ENCODE data around the gene SAMD14. TPM values are rescaled to one million over a fixed set of nuclear protein-coding genes. Genes with fewer than 3 reads are reported as not detected.

The SAMD14 gene
- total and polyA plus RNA-seq, 10 of the 15 experiments (the other 5 are each of a cell fraction or from before 2014, with no cell fraction given): 0.06 to 1.7 (median 0.25) TPM; not detected in 3

- RAD21 ChIA-PET (ENCODE audit: unreplicated experiment): interaction anchor here (1.1 kb wide), 1 partner anchor 46 kb away, joined by 4 read pairs; no protein-coding TSS in a partner anchor
- Histone ChIP-seq H3K9me3 (replicated peaks; ENCODE audit: control insufficient read depth, insufficient read depth, low read length) (no peaks in the 10 kb centered on the region), H3K9ac (ENCODE audit: control insufficient read depth, insufficient read depth, low read length) (no peak overlapping the region), H2AFZ (ENCODE audit: control insufficient read depth, low read depth, low read length) (no peak overlapping the region), H3K4me2 (ENCODE audit: control insufficient read depth, insufficient read depth) (no peak overlapping the region), H3K36me3 (ENCODE audit: control insufficient read depth in 2 of 2, insufficient read depth in 2 of 2, low read length in 1 of 2) (no peaks in the 10 kb centered on the region), H3K4me1 (ENCODE audit: control insufficient read depth, insufficient read depth, low read length) (peaks cover 4% of the 10 kb centered on the region; the same call in 1 of the 2 replicates), H3K27ac (ENCODE audit: control insufficient read depth, insufficient read depth) (no peak overlapping the region), H4K20me1 (ENCODE audit: control insufficient read depth, insufficient read depth) (no peaks in the 10 kb centered on the region), H3K27me3 (replicated peaks in 1 of 2; ENCODE audit: control insufficient read depth in 2 of 2, insufficient read depth in 2 of 2, low read length in 1 of 2) (peaks cover 6 to 9% of the 10 kb centered on the region in 2 experiments), H3K4me3 (no peak overlapping the region), H3K79me2 (ENCODE audit: control insufficient read depth, insufficient read depth, low read length) (no peaks in the 10 kb centered on the region)
- FAIRE-seq (no peak), DNase-seq (ENCODE audit: low read depth, low spot score) (no peak), ATAC-seq (no peak)
- intact Hi-C loops (cut with micrococcal nuclease; ENCODE audit: unreplicated experiment): no loop called here
- 38% methylated on average over 12 of the region's 12 CpGs for WGBS (ENCODE audit: insufficient coverage, insufficient replicate concordance, low lambda C conversion rate, missing lambda C conversion rate)
- TF ChIP-seq BCL3 (IDR thresholded peaks at IDR 0.05; ENCODE audit: borderline replicate concordance, insufficient read depth, low read depth, low read length, poor library complexity, severe bottlenecking): no peak
- SMC1A ChIA-PET (ENCODE audit: uncharacterized antibody, unreplicated experiment): no interaction called here
- in situ Hi-C loops (cut with MboI): no loop called here
- POLR2A ChIA-PET: interaction anchor here (1.0 kb wide), 1 partner anchor 8 kb away, joined by 4 read pairs; no protein-coding TSS in a partner anchor
- CTCF ChIA-PET: interaction anchor here (0.7 to 5.0 kb wide), 7 partner anchors 9 to 46 kb away, joined by 3 to 21 read pairs (median 6); partner anchors contain the start of gene PDK2
- BruUV-seq (replicated peaks): no TSS peak
Measured at GRCh38 chr17:50123649-50124349, 6.2 kb downstream of the SAMD14 start.

- Histone ChIP-seq H3K4me2 (ENCODE audit: control insufficient read depth, insufficient read depth) (no peak overlapping the region), H2AFZ (ENCODE audit: control insufficient read depth, low read depth, low read length) (no peak overlapping the region), H3K4me1 (ENCODE audit: control insufficient read depth, insufficient read depth, low read length) (no peaks in the 10 kb centered on the region), H3K4me3 (no peak overlapping the region), H3K9me3 (replicated peaks; ENCODE audit: control insufficient read depth, insufficient read depth, low read length) (no peaks in the 10 kb centered on the region), H3K27me3 (replicated peaks in 1 of 2; ENCODE audit: control insufficient read depth in 2 of 2, insufficient read depth in 2 of 2, low read length in 1 of 2) (peaks cover 3 to 5% of the 10 kb centered on the region in 2 experiments; a peak in 3 of 4 replicates), H3K79me2 (ENCODE audit: control insufficient read depth, insufficient read depth, low read length) (no peaks in the 10 kb centered on the region), H3K36me3 (ENCODE audit: control insufficient read depth in 2 of 2, insufficient read depth in 2 of 2, low read length in 1 of 2) (no peaks in the 10 kb centered on the region), H3K27ac (ENCODE audit: control insufficient read depth, insufficient read depth) (no peak overlapping the region), H3K9ac (ENCODE audit: control insufficient read depth, insufficient read depth, low read length) (no peak overlapping the region), H4K20me1 (ENCODE audit: control insufficient read depth, insufficient read depth) (no peaks in the 10 kb centered on the region)
- intact Hi-C loops (cut with micrococcal nuclease; ENCODE audit: unreplicated experiment) (no loop called here), in situ Hi-C loops (cut with MboI) (no loop called here)
- WGBS (ENCODE audit: insufficient coverage, insufficient replicate concordance, low lambda C conversion rate, missing lambda C conversion rate): 71% methylated on average over 3 of the region's 3 CpGs
- ATAC-seq: no peak; the same call in 2 of the 3 replicates
- no TSS peak for BruUV-seq (replicated peaks)
- FAIRE-seq: no peak
- RAD21 ChIA-PET (ENCODE audit: unreplicated experiment): interaction anchor here (1.1 kb wide), 1 partner anchor 47 kb away, joined by 4 read pairs; no protein-coding TSS in a partner anchor
- SMC1A ChIA-PET (ENCODE audit: uncharacterized antibody, unreplicated experiment): interaction anchor here (0.7 to 1.0 kb wide), 2 partner anchors 25 to 46 kb away, joined by 3 read pairs; no protein-coding TSS in a partner anchor
- POLR2A ChIA-PET: interaction anchor here (1.0 kb wide), 1 partner anchor 9 kb away, joined by 4 read pairs; no protein-coding TSS in a partner anchor
- CTCF ChIA-PET: interaction anchor here (0.7 to 5.0 kb wide), 8 partner anchors 8 to 47 kb away, joined by 3 to 21 read pairs (median 6); partner anchors contain the start of gene PDK2
- no peak for DNase-seq (ENCODE audit: low read depth, low spot score)
- TF ChIP-seq IRF3 (IDR thresholded peaks at IDR 0.05) (no peak), ZNF217 (IDR thresholded peaks at IDR 0.05) (no peak), NKRF (conservative IDR thresholded peaks at IDR 0.05) (no peak), ZBED1 (IDR thresholded peaks at IDR 0.05; ENCODE audit: borderline replicate concordance) (no peak), MEF2A (IDR thresholded peaks at IDR 0.05; ENCODE audit: insufficient read depth, low read depth, low read length) (no peak)
Measured at GRCh38 chr17:50122945-50123344, 7.0 kb downstream of the SAMD14 start.

All from GM12878 (cell line).